Endothelial cell (in vitro differentiated cells): ENCODE measurements around the gene RAC2. TPM values are rescaled to one million over a fixed set of nuclear protein-coding genes. Genes with fewer than 3 reads are reported as not detected.

Experiments used
- DNase-seq: peaks from one replicate; pipeline ENCODE4 v3.0.0; 2021; ENCODE audit warnings: low spot score
- H3K27ac Mint-ChIP-seq: one replicate; pipeline ENCODE4 v1.8.0; 2021; ENCODE audit warnings: mixed read lengths, inconsistent platforms; ENCODE audit not compliant: unreplicated experiment
- H3K27me3 Mint-ChIP-seq: one replicate; pipeline ENCODE4 v1.8.0; 2021; ENCODE audit warnings: mild to moderate bottlenecking, moderate library complexity, mixed read lengths, inconsistent platforms; ENCODE audit not compliant: unreplicated experiment
- H3K36me3 Mint-ChIP-seq: one replicate; pipeline ENCODE4 v1.8.0; 2021; ENCODE audit warnings: mild to moderate bottlenecking, low read depth, mixed read lengths, inconsistent platforms; ENCODE audit not compliant: unreplicated experiment
- H3K4me1 Mint-ChIP-seq: one replicate; pipeline ENCODE4 v1.8.0; 2021; ENCODE audit warnings: mild to moderate bottlenecking, mixed read lengths, inconsistent platforms; ENCODE audit not compliant: unreplicated experiment
- H3K4me3 Mint-ChIP-seq: one replicate; pipeline ENCODE4 v1.8.0; 2021; ENCODE audit warnings: mild to moderate bottlenecking, mixed read lengths, inconsistent platforms; ENCODE audit not compliant: unreplicated experiment
- H3K9me3 Mint-ChIP-seq: one replicate; pipeline ENCODE4 v1.8.0; 2021; ENCODE audit warnings: mixed read lengths, inconsistent platforms; ENCODE audit not compliant: unreplicated experiment
- CTCF ChIP-seq: fragments of 200-600 bp; sonication (generic); IDR thresholded peaks from one replicate; pipeline ENCODE4 v1.5.0; 2021; ENCODE audit warnings: antibody characterized with exemption; ENCODE audit not compliant: unreplicated experiment
- total RNA-seq: library from RNA; stranded (reverse); fragmentation: NEBNext Ultra II Directional; extraction: Animal tissue kit (Norgen Biotek cat#: 25700); gene quantifications from one replicate; pipeline ENCODE4 v1.2.1, GENCODE V29; 2021; ENCODE audit not compliant: unreplicated experiment

RAC2 gene
- total RNA-seq, 1 donor from 2014 or later: 16.6 TPM

- Mint-ChIP-seq H3K9me3 (no peaks in the 10 kb centered on the region), H3K4me1 (no peaks in the 10 kb centered on the region), H3K36me3 (no peaks in the 10 kb centered on the region), H3K27ac (no peak overlapping the region), H3K27me3 (no peaks in the 10 kb centered on the region), H3K4me3 (no peak overlapping the region)
- no peak for DNase-seq
- TF ChIP-seq CTCF: no peak
Measured at GRCh38 chr22:37267661-37268413, 23.8 kb upstream of the RAC2 start.

- peak; percentile 83 for DNase-seq
- Mint-ChIP-seq H3K27me3 (no peaks in the 10 kb centered on the region), H3K4me3 (no peak overlapping the region), H3K4me1 (no peaks in the 10 kb centered on the region), H3K36me3 (no peaks in the 10 kb centered on the region), H3K27ac (peak overlapping the region; percentile 58), H3K9me3 (no peaks in the 10 kb centered on the region)
- peak; percentile 83 for TF ChIP-seq CTCF
Measured at GRCh38 chr22:37267135-37267587, 23.1 kb upstream of the RAC2 start.

- no peak overlapping the region for H3K4me3 Mint-ChIP-seq
- H3K9me3 Mint-ChIP-seq: no peaks in the 10 kb centered on the region
- H3K36me3 Mint-ChIP-seq: no peaks in the 10 kb centered on the region
Measured at GRCh38 chr22:37266581-37267134, 22.6 kb upstream of the RAC2 start.

DNA sequence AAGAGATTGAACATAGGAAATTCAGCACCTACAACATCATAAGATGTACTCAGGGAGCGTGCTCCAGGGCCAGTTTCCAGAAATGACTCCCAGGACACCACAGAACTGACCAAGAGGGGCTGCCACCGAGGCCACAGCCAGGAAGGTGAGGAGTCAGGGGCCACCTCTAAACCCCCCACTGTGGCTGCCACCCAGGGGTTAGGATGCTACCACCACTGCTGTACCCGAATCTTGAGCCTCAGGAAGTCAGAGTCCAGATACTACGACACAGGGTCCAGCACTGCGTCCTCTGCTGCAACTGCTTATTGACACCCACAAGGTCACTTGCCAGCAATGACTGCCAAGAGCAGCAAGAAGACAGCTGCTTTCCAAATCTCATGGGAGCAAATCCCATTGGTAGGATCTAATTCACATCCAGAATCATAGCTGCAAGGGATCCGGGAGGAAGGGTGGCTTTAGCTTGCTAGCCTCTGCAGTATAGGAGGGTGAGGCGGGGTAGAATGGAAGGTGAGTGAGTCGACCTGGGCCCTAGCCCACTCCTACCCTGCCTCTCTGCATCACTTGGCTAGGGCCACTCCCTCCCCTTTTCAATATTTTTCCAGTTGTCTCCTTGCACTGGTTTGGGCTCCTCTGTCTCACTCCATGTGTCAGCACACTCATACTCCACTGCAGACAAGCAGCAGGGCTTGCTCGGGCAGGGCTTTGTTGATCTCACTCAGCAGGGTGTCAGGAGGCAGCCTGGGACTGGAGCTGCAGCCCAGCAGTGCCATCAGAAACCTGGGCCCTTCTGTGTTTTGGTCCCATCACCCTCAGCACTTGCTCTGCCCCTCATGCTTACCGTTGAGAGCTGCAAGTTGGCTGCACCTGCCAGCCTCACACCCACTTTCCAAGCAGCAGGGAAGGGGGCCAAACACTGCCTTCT, 20.2 kb upstream of the RAC2 start:
- no peaks in the 10 kb centered on the region for H3K9me3 Mint-ChIP-seq
- no peak overlapping the region for H3K4me3 Mint-ChIP-seq
- no peak overlapping the region for H3K27ac Mint-ChIP-seq
- H3K27me3 Mint-ChIP-seq: peaks cover 7% of the 10 kb centered on the region
- H3K4me1 Mint-ChIP-seq: peaks cover 6% of the 10 kb centered on the region
- no peaks in the 10 kb centered on the region for H3K36me3 Mint-ChIP-seq
- no peak for DNase-seq
- TF ChIP-seq CTCF: no peak

More at GRCh38 chr22:37266581-37267134, 22.6 kb upstream of the RAC2 start:
- DNase-seq: no peak
- no peak for TF ChIP-seq CTCF
- Mint-ChIP-seq H3K27me3 (no peaks in the 10 kb centered on the region), H3K4me1 (no peaks in the 10 kb centered on the region), H3K27ac (no peak overlapping the region)
